ENCODE measurements around the gene LCE2A. TPM values are rescaled to one million over a fixed set of nuclear protein-coding genes. Genes with fewer than 3 reads are reported as not detected.
"Not testable (repeated sequence)": the region's sequence is repeated elsewhere in the genome, so short reads cannot be mapped to it uniquely, and the experiment has no call there.

Gene LCE2A
- total RNA-seq, 2 experiments from 2014 or later = not detected

GRCh38 chr1:152679459-152679858 lies 18.7 kb upstream of the LCE2A start:
- Histone ChIP-seq H3K4me2 (ENCODE audit: low read length) (no peak overlapping the region), H2AFZ (ENCODE audit: low read length) (no peak overlapping the region), H3K79me2 (ENCODE audit: insufficient read depth, low read depth, low read length) (no peaks in the 10 kb centered on the region), H4K20me1 (ENCODE audit: insufficient read depth, low read length) (no peaks in the 10 kb centered on the region), H3K36me3 (ENCODE audit: insufficient read depth, low read length) (no peaks in the 10 kb centered on the region), H3K27ac (ENCODE audit: low read depth, low read length, poor library complexity, severe bottlenecking) (no peak overlapping the region), H3K4me1 (ENCODE audit: insufficient read depth, low read length, poor library complexity, severe bottlenecking) (no peaks in the 10 kb centered on the region), H3K9me2 (ENCODE audit: insufficient read depth, low read length) (no peaks in the 10 kb centered on the region), H3K4me3 (ENCODE audit: low read depth, low read length, poor library complexity, severe bottlenecking) (no peak overlapping the region), H3K9me3 (ENCODE audit: low read length) (no peaks in the 10 kb centered on the region)
- BruUV-seq (replicated peaks) = no TSS peak
- no peak for TF ChIP-seq EZH2phosphoT487 (IDR thresholded peaks at IDR 0.05; ENCODE audit: borderline replicate concordance, low read depth, low read length)
- TF ChIP-seq CTCF (conservative IDR thresholded peaks at IDR 0.05; ENCODE audit: low read length) = no peak
- DNase-seq (ENCODE audit: low spot score) = no peak
- CTCF ChIA-PET (ENCODE audit: unreplicated experiment) = no interaction called here
- POLR2A ChIA-PET = no interaction called here
- intact Hi-C loops (cut with micrococcal nuclease; ENCODE audit: unreplicated experiment) = no loop called here

- no peak for DNase-seq (ENCODE audit: low spot score)
- no peak overlapping the region for H3K27ac ChIP-seq (ENCODE audit: low read depth, low read length, poor library complexity, severe bottlenecking)
Measured at GRCh38 chr1:152681616-152682015, 16.5 kb upstream of the LCE2A start.

GRCh38 chr1:152683846-152684245 lies 14.3 kb upstream of the LCE2A start:
- H4K20me1 ChIP-seq (ENCODE audit: insufficient read depth, low read length) = no peaks in the 10 kb centered on the region
- ChIA-PET CTCF (ENCODE audit: unreplicated experiment) (no interaction called here), POLR2A (no interaction called here)
- no peak overlapping the region for H3K27ac ChIP-seq (ENCODE audit: low read depth, low read length, poor library complexity, severe bottlenecking)
- no TSS peak for BruUV-seq (replicated peaks)
- no peaks in the 10 kb centered on the region for H3K9me2 ChIP-seq (ENCODE audit: insufficient read depth, low read length)
- H3K36me3 ChIP-seq (ENCODE audit: insufficient read depth, low read length) = no peaks in the 10 kb centered on the region
- H3K4me2 ChIP-seq (ENCODE audit: low read length) = no peak overlapping the region
- no peak for DNase-seq (ENCODE audit: low spot score)
- no peak overlapping the region for H3K4me3 ChIP-seq (ENCODE audit: low read depth, low read length, poor library complexity, severe bottlenecking)
- no peaks in the 10 kb centered on the region for H3K79me2 ChIP-seq (ENCODE audit: insufficient read depth, low read depth, low read length)
- intact Hi-C loops (cut with micrococcal nuclease; ENCODE audit: unreplicated experiment) = no loop called here
- no peaks in the 10 kb centered on the region for H3K4me1 ChIP-seq (ENCODE audit: insufficient read depth, low read length, poor library complexity, severe bottlenecking)
- H2AFZ ChIP-seq (ENCODE audit: low read length) = no peak overlapping the region
- no peaks in the 10 kb centered on the region for H3K9me3 ChIP-seq (ENCODE audit: low read length)
- TF ChIP-seq CTCF (conservative IDR thresholded peaks at IDR 0.05; ENCODE audit: low read length) (no peak), EZH2phosphoT487 (IDR thresholded peaks at IDR 0.05; ENCODE audit: borderline replicate concordance, low read depth, low read length) (no peak)

More at GRCh38 chr1:152681616-152682015, 16.5 kb upstream of the LCE2A start:
- Histone ChIP-seq H3K9me2 (ENCODE audit: insufficient read depth, low read length) (no peaks in the 10 kb centered on the region), H4K20me1 (ENCODE audit: insufficient read depth, low read length) (no peaks in the 10 kb centered on the region), H3K9me3 (ENCODE audit: low read length) (no peaks in the 10 kb centered on the region), H3K4me2 (ENCODE audit: low read length) (no peak overlapping the region), H3K4me3 (ENCODE audit: low read depth, low read length, poor library complexity, severe bottlenecking) (no peak overlapping the region), H3K4me1 (ENCODE audit: insufficient read depth, low read length, poor library complexity, severe bottlenecking) (no peaks in the 10 kb centered on the region), H3K79me2 (ENCODE audit: insufficient read depth, low read depth, low read length) (no peaks in the 10 kb centered on the region), H3K36me3 (ENCODE audit: insufficient read depth, low read length) (no peaks in the 10 kb centered on the region), H2AFZ (ENCODE audit: low read length) (no peak overlapping the region)
- no TSS peak for BruUV-seq (replicated peaks)
- TF ChIP-seq CTCF (conservative IDR thresholded peaks at IDR 0.05; ENCODE audit: low read length) (no peak), EZH2phosphoT487 (IDR thresholded peaks at IDR 0.05; ENCODE audit: borderline replicate concordance, low read depth, low read length) (no peak)
- ChIA-PET CTCF (ENCODE audit: unreplicated experiment) (no interaction called here), POLR2A (no interaction called here)
- intact Hi-C loops (cut with micrococcal nuclease; ENCODE audit: unreplicated experiment) = no loop called here

- CTCF ChIA-PET (ENCODE audit: unreplicated experiment); H3K79me2 ChIP-seq (ENCODE audit: insufficient read depth, low read depth, low read length); H3K9me2 ChIP-seq (ENCODE audit: insufficient read depth, low read length); POLR2A ChIA-PET; BruUV-seq (replicated peaks); H3K9me3 ChIP-seq (ENCODE audit: low read length); H3K36me3 ChIP-seq (ENCODE audit: insufficient read depth, low read length); H4K20me1 ChIP-seq (ENCODE audit: insufficient read depth, low read length); intact Hi-C loops (cut with micrococcal nuclease; ENCODE audit: unreplicated experiment); H3K27ac ChIP-seq (ENCODE audit: low read depth, low read length, poor library complexity, severe bottlenecking); H3K4me1 ChIP-seq (ENCODE audit: insufficient read depth, low read length, poor library complexity, severe bottlenecking); H2AFZ ChIP-seq (ENCODE audit: low read length); DNase-seq (ENCODE audit: low spot score); H3K4me3 ChIP-seq (ENCODE audit: low read depth, low read length, poor library complexity, severe bottlenecking); H3K4me2 ChIP-seq (ENCODE audit: low read length): not testable (repeated sequence)
Measured at GRCh38 chr1:152685823-152686222, 12.3 kb upstream of the LCE2A start, which contains the start of gene LCE2B. Gene LCE2B (plus strand): TSS chr1:152686123. CDS start chr1:152686844, 721 bp downstream.

All from OCI-LY7 (cell line).